ENCODE data around the gene ZNF148. TPM values are rescaled to one million over a fixed set of nuclear protein-coding genes. Genes with fewer than 3 reads are reported as not detected.

Gene ZNF148
- total RNA-seq, 1 experiment from 2014 or later = 24.8 TPM

GRCh38 chr3:125260158-125260557, 115.0 kb downstream of the ZNF148 start:
- peaks cover 2 to 5% of the 10 kb centered on the region in 2 experiments; a peak in 2 of 4 replicates for H3K4me1 Mint-ChIP-seq
- no peak overlapping the region for H3K18ac ChIP-seq (ENCODE audit: insufficient read length, low read depth, low read length)
- no peak overlapping the region for H2BK12ac ChIP-seq (ENCODE audit: insufficient read length, low read depth, low read length)
- no peak overlapping the region for H4K5ac ChIP-seq (ENCODE audit: insufficient read length, low read depth, low read length)
- H3K23me2 ChIP-seq (ENCODE audit: insufficient read length, low read depth, low read length, poor library complexity, severe bottlenecking) = no peaks in the 10 kb centered on the region
- peaks cover 14 to 17% (median 14%) of the 10 kb centered on the region in 3 experiments for H3K36me3 Mint-ChIP-seq (ENCODE audit: insufficient read depth in 1 of 3, low read depth in 3 of 3)
- no peak overlapping the region for H2BK120ac ChIP-seq (ENCODE audit: low read depth, low read length, poor library complexity, severe bottlenecking)
- H3K4ac ChIP-seq (ENCODE audit: low read depth, low read length) = no peak overlapping the region
- no peak overlapping the region for H2BK20ac ChIP-seq (ENCODE audit: low read depth, low read length, poor library complexity, severe bottlenecking)
- no peak overlapping the region for H3K14ac ChIP-seq (ENCODE audit: insufficient read depth, low read length)
- no peak for DNase-seq
- H4K8ac ChIP-seq (replicated peaks; ENCODE audit: insufficient read length, low read depth, low read length) = no peak overlapping the region
- H3K27ac Mint-ChIP-seq = no peak overlapping the region; a peak in 2 of 7 replicates
- H3K9me3 Mint-ChIP-seq = peaks cover 10 to 13% of the 10 kb centered on the region in 2 experiments
- H2AK5ac ChIP-seq (ENCODE audit: insufficient read length, low read length) = no peak overlapping the region
- no peak overlapping the region for H3K27ac ChIP-seq (ENCODE audit: insufficient read length, low read depth, low read length)
- TF ChIP-seq, protein P1, sequence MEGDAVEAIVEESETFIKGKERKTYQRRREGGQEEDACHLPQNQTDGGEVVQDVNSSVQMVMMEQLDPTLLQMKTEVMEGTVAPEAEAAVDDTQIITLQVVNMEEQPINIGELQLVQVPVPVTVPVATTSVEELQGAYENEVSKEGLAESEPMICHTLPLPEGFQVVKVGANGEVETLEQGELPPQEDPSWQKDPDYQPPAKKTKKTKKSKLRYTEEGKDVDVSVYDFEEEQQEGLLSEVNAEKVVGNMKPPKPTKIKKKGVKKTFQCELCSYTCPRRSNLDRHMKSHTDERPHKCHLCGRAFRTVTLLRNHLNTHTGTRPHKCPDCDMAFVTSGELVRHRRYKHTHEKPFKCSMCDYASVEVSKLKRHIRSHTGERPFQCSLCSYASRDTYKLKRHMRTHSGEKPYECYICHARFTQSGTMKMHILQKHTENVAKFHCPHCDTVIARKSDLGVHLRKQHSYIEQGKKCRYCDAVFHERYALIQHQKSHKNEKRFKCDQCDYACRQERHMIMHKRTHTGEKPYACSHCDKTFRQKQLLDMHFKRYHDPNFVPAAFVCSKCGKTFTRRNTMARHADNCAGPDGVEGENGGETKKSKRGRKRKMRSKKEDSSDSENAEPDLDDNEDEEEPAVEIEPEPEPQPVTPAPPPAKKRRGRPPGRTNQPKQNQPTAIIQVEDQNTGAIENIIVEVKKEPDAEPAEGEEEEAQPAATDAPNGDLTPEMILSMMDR (conservative IDR thresholded peaks at IDR 0.05) = no peak
- no peaks in the 10 kb centered on the region for H4K20me1 ChIP-seq (ENCODE audit: control insufficient read depth, insufficient read depth, insufficient read length)
- H4K91ac ChIP-seq (ENCODE audit: insufficient read length, low read depth, low read length) = no peak overlapping the region
- H3K23ac ChIP-seq (ENCODE audit: insufficient read length, low read depth, low read length) = no peak overlapping the region
- no peak overlapping the region for H3K9ac ChIP-seq (ENCODE audit: extremely low read depth, insufficient read length, low read length)
- H3K79me2 ChIP-seq (ENCODE audit: insufficient read depth, low read length) = no peaks in the 10 kb centered on the region
- no peak overlapping the region for H3K4me2 ChIP-seq (ENCODE audit: insufficient read depth, insufficient read length, low read length)
- no peak overlapping the region for H2AFZ ChIP-seq (ENCODE audit: low read length)
- no CpG with 5 or more reads among the region's 2 CpGs for WGBS (ENCODE audit: extremely low coverage, insufficient read length, low lambda C conversion rate)
- H3K4me1 ChIP-seq (ENCODE audit: insufficient read depth, low read length) = no peaks in the 10 kb centered on the region
- H3K27me3 Mint-ChIP-seq (ENCODE audit: low read depth) = no peaks in the 10 kb centered on the region; the same call in 1 of the 2 replicates
- no peak overlapping the region for H3T11ph ChIP-seq (ENCODE audit: low read length)
- peaks cover 2% of the 10 kb centered on the region for H3K79me1 ChIP-seq (ENCODE audit: insufficient read depth, low read depth, low read length, poor library complexity, severe bottlenecking)
- no peak overlapping the region for H3K56ac ChIP-seq (ENCODE audit: insufficient read length, low read depth, low read length)
- no peak overlapping the region for H2BK15ac ChIP-seq (ENCODE audit: low read depth, low read length)
- no peaks in the 10 kb centered on the region for H3K9me3 ChIP-seq (ENCODE audit: control insufficient read depth, low read depth, low read length)
- no peak overlapping the region for H2BK5ac ChIP-seq (ENCODE audit: insufficient read length, low read length)
- H3K27me3 ChIP-seq (ENCODE audit: insufficient read depth, low read length) = no peaks in the 10 kb centered on the region
- no peak overlapping the region for H3K4me3 Mint-ChIP-seq

All from H9 (cell line).